ENCODE data around the gene SYDE2. TPM values are rescaled to one million over a fixed set of nuclear protein-coding genes. Genes with fewer than 3 reads are reported as not detected.
A peak's percentile ranks its signal among the peaks of the same experiment; 100 is the strongest.

The SYDE2 gene
- total and polyA plus RNA-seq, 2 experiments from 2014 or later: 20.6 to 47.5 TPM

GRCh38 chr1:85223334-85223733 lies 22.5 kb upstream of the SYDE2 start:
- TF ChIP-seq CTCF (IDR thresholded peaks at IDR 0.05; ENCODE audit: low read depth, low read length): no peak

DNA sequence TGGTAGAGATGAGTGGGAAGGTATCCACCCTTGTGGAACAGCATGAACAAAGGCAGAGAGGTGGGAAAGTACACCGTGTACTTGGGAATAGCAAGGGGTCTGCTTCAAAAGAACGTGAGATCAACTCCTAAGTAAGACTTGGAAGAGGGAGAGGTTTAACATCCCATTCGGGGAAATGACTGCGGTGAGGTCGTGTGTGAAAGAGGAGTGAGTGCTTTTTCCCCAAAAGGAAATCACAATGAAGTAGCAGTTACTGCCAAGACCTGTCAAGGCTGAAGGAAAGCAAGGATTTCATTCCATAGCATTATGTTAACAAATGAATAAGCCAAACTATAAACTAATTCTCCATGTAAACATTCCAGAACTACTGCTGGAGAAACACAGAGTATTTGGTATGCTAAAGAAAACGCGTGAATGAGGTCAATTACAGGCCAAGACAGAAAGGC lies 20.0 kb upstream of the SYDE2 start:
- Histone ChIP-seq H3K27ac (peak overlapping the region; percentile 45), H3K4me1 (ENCODE audit: low read depth) (peaks cover 40% of the 10 kb centered on the region), H3K4me3 (no peak overlapping the region), H3K27me3 (no peaks in the 10 kb centered on the region), H3K9me3 (ENCODE audit: low read depth) (no peaks in the 10 kb centered on the region), H3K36me3 (no peaks in the 10 kb centered on the region)
- no peak for TF ChIP-seq CTCF (IDR thresholded peaks at IDR 0.05; ENCODE audit: low read depth, low read length)
- peak in 1 of 2 donors; percentile 65 for DNase-seq (ENCODE audit: low read depth in 1 of 2, low spot score in 1 of 2)

More at GRCh38 chr1:85223334-85223733, 22.5 kb upstream of the SYDE2 start:
- Histone ChIP-seq H3K4me1 (ENCODE audit: low read depth) (peaks cover 58% of the 10 kb centered on the region), H3K27ac (peak overlapping the region; percentile 97), H3K4me3 (no peak overlapping the region), H3K27me3 (no peaks in the 10 kb centered on the region), H3K36me3 (no peaks in the 10 kb centered on the region), H3K9me3 (ENCODE audit: low read depth) (no peaks in the 10 kb centered on the region)
- no peak for DNase-seq (ENCODE audit: low read depth in 1 of 2, low spot score in 1 of 2)

DNA sequence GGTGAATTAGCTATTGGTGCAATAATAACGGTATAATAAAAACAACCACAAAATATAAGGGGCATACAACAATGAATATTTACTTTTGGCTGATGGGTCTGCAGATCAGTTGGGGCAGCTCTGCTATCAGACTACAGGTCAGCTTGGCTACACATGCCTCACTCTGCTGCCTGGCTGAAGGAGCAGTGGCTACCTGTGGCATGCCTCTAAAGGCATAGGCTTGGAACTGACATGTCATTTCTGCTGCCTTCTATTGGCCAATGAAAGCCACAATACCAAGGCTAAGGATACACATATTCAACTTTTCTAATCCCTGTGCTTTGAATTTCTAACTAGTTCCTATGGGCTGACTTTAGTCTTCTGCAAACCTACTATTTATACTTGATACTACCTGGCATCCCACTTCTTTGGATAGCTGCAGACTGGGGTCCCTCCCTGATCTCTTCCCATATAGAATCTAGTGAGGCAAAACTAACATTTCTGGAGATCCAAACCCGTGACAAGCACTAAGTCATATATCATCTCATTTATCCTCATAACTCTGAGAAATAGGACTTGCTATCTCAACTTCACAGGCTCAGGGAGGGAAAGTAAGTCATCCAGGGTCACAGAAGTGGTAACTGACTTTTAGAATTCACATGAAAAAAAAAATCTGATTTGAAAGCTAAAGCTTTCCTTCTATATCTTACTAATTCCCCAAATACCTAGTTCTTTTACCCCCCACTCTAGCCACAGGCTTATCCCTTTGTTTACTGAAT lies 19.2 kb upstream of the SYDE2 start:
- Histone ChIP-seq H3K9me3 (ENCODE audit: low read depth) (no peaks in the 10 kb centered on the region), H3K4me3 (no peak overlapping the region), H3K27me3 (no peaks in the 10 kb centered on the region), H3K27ac (peak overlapping the region; percentile 45), H3K36me3 (no peaks in the 10 kb centered on the region), H3K4me1 (ENCODE audit: low read depth) (peaks cover 38% of the 10 kb centered on the region)
- DNase-seq (ENCODE audit: low read depth in 1 of 2, low spot score in 1 of 2): no peak
- no peak for TF ChIP-seq CTCF (IDR thresholded peaks at IDR 0.05; ENCODE audit: low read depth, low read length)

DNA sequence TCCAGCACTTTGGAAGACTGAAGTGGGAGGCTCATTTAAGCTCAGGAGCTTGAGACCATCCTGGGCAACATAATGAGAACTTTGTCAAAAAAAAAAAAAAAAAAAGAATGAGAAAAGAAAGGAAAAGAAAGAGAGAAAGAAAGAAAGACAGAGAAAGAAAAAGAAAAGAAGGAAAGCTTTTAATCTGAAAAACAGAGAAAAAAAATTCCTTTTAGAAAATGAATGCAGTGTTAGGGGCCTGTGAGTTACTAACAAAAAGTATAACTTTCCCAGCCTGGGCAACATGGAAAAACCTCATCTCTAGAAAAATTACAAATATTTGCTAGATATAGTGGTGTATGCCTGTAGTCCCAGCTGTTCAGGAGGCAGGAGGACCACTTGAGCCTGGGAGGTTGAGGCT lies 15.9 kb upstream of the SYDE2 start:
- Histone ChIP-seq H3K4me1 (ENCODE audit: low read depth) (peaks cover 22% of the 10 kb centered on the region), H3K9me3 (ENCODE audit: low read depth) (no peaks in the 10 kb centered on the region), H3K36me3 (no peaks in the 10 kb centered on the region), H3K27me3 (no peaks in the 10 kb centered on the region), H3K27ac (no peak overlapping the region), H3K4me3 (no peak overlapping the region)
- no peak for DNase-seq (ENCODE audit: low read depth in 1 of 2, low spot score in 1 of 2)
- TF ChIP-seq CTCF (IDR thresholded peaks at IDR 0.05; ENCODE audit: low read depth, low read length): no peak

DNA sequence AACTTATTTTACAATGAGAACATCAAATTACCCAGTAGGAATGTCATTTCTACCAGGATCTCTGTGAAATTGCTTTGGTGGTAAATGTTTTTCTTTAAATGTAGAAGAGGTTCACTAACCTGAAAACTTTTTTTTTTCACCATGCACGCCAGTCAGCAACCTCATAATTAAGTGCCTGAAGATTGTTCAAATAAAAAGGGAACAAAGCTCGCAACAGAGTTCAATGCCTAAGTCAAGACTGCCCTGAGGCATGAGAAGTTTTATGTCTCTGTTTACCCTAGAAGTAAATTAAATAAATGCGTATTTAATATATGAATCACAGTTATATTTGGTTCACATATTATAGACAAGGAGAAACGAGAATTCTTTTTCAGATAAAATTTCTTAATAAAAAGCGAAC lies 13.8 kb upstream of the SYDE2 start:
- no peaks in the 10 kb centered on the region for H3K27me3 ChIP-seq
- H3K27ac ChIP-seq: no peak overlapping the region
- peaks cover 7% of the 10 kb centered on the region for H3K4me1 ChIP-seq (ENCODE audit: low read depth)
- H3K9me3 ChIP-seq (ENCODE audit: low read depth): no peaks in the 10 kb centered on the region
- no peak for TF ChIP-seq CTCF (IDR thresholded peaks at IDR 0.05; ENCODE audit: low read depth, low read length)
- H3K36me3 ChIP-seq: no peaks in the 10 kb centered on the region
- no peak overlapping the region for H3K4me3 ChIP-seq
- DNase-seq (ENCODE audit: low read depth in 1 of 2, low spot score in 1 of 2): no peak
